Activated T-helper 2 cell treated with anti-CD3 and anti-CD28 coated beads, Interferon-gamma antibody, Interleukin-2, Interleukin-4, amounts not matched to agents 10 μg/mL and 5 μg/mL and 100 μg/mL, durations not matched to agents 14 hours and 24 hours and 36 hours (primary cell): ENCODE data around the gene POP7. TPM values are rescaled to one million over a fixed set of nuclear protein-coding genes. Genes with fewer than 3 reads are reported as not detected.
"Not testable (repeated sequence)": the region's sequence is repeated elsewhere in the genome, so short reads cannot be mapped to it uniquely, and the experiment has no call there.

ENCODE experiments used
- DNase-seq: peaks from one replicate; pipeline ENCODE4 v3.0.0; 2021; ENCODE audit warnings: low spot score
- H3K27ac Mint-ChIP-seq: one replicate; pipeline ENCODE4 v1.8.0; 2021; ENCODE audit warnings: mixed read lengths
- H3K27me3 Mint-ChIP-seq: one replicate; pipeline ENCODE4 v1.8.0; 2021; ENCODE audit warnings: low read depth, mixed read lengths
- H3K36me3 Mint-ChIP-seq: one replicate; pipeline ENCODE4 v1.8.0; 2021; ENCODE audit warnings: low read depth, mixed read lengths
- H3K4me1 Mint-ChIP-seq: one replicate; pipeline ENCODE4 v1.8.0; 2021; ENCODE audit warnings: low read depth, mixed read lengths
- H3K4me3 Mint-ChIP-seq: one replicate; pipeline ENCODE4 v1.8.0; 2021; ENCODE audit warnings: low read depth, mild to moderate bottlenecking, moderate library complexity, mixed read lengths
- H3K9me3 Mint-ChIP-seq: one replicate; pipeline ENCODE4 v1.8.0; 2021; ENCODE audit warnings: mixed read lengths
- intact Hi-C: fragments of 100-400 bp; cut with micrococcal nuclease; formaldehyde crosslinking; loops from one replicate; pipeline ENCODE4 v1.15.1; 2023
- total RNA-seq: library from RNA; stranded (reverse); gene quantifications from 2 replicates; pipeline ENCODE4 v1.2.3, GENCODE V29; 2022

The POP7 gene
- total RNA-seq, result 67.6 and 68.7 TPM in 2 replicates

- Mint-ChIP-seq H3K9me3 (no peaks in the 10 kb centered on the region), H3K4me3 (peak within 1 kb of the TSS; percentile 99), H3K27ac (peak within 1 kb of the TSS; percentile 97), H3K27me3 (peaks cover 6% of the 10 kb centered on the region), H3K4me1 (peaks cover 6% of the 10 kb centered on the region), H3K36me3 (peaks cover 21% of the 10 kb centered on the region)
- intact Hi-C loops, result loop anchor here (1.0 to 5.0 kb wide), 6 partner anchors 12 to 146 kb away; partner anchors contain the start of genes GIGYF1, GNB2, MOSPD3 and SLC12A9
- peak; percentile 98 for DNase-seq
Measured at GRCh38 chr7:100705753-100706671, at the start of gene POP7. TSS of gene POP7 (plus strand) at chr7:100706121. CDS start at chr7:100706831, 710 bp downstream.

DNA sequence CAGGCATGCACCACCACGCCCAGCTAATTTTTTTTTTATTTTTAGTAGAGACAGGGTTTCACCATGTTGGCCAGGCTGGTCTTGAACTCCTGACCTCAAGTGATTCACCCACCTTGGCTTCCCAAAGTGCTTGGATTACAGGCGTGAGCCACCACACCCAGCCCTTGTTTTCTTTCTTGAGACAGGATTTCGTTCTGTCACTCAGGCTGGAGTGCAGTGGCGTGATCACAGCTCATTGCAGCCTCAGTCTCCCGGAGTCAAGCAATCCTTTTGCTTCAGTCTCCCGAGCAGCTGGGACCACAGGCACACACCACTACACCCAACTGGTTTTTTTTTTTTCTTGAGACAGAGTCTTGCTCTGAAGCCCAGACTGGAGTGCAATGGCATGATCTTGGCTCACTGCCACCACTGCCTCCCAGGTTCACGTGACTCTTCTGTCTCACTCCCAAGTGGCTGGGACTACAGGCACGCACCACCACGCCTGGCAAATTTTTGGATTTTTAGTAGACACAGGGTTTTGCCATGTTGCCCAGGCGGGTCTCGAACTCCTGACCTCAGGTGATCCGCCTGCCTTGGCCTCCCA lies 43.6 kb upstream of the POP7 start:
- H3K27ac Mint-ChIP-seq, intact Hi-C loops, H3K27me3 Mint-ChIP-seq, H3K4me3 Mint-ChIP-seq, H3K4me1 Mint-ChIP-seq, H3K36me3 Mint-ChIP-seq, H3K9me3 Mint-ChIP-seq, DNase-seq: not testable (repeated sequence)

DNA sequence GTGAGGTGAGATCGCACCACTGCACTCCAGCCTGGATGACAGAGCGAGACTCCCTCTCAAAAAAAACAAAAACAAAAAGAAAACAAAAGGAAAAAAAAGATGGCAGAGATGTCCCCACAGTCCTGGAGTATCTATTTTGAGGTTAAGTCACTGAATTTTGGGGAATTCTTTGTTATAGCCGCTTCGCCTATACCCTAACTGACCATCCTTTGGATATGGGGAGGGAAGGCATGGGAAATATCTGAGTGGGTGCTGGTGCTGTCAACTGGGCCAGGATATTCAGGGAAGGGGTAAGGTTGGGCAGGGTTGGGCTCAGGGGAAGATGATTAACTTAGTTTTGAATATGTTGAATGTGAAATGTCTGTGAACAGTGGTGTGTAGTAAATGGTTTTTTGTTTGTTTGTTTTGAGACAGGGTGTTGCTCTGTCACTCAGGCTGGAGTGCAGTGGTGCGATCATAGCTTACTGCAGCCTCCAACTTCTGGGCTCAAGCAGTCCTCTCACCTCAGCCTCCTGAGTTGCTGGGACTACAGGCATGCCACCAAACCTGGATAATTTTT lies 40.7 kb upstream of the POP7 start:
- peaks cover 11% of the 10 kb centered on the region for H3K27me3 Mint-ChIP-seq
- DNase-seq, result no peak
- no peaks in the 10 kb centered on the region for H3K9me3 Mint-ChIP-seq
- H3K36me3 Mint-ChIP-seq, result no peaks in the 10 kb centered on the region
- no peak overlapping the region for H3K4me3 Mint-ChIP-seq
- H3K4me1 Mint-ChIP-seq, result no peaks in the 10 kb centered on the region
- intact Hi-C loops, result no loop called here
- no peak overlapping the region for H3K27ac Mint-ChIP-seq

DNA sequence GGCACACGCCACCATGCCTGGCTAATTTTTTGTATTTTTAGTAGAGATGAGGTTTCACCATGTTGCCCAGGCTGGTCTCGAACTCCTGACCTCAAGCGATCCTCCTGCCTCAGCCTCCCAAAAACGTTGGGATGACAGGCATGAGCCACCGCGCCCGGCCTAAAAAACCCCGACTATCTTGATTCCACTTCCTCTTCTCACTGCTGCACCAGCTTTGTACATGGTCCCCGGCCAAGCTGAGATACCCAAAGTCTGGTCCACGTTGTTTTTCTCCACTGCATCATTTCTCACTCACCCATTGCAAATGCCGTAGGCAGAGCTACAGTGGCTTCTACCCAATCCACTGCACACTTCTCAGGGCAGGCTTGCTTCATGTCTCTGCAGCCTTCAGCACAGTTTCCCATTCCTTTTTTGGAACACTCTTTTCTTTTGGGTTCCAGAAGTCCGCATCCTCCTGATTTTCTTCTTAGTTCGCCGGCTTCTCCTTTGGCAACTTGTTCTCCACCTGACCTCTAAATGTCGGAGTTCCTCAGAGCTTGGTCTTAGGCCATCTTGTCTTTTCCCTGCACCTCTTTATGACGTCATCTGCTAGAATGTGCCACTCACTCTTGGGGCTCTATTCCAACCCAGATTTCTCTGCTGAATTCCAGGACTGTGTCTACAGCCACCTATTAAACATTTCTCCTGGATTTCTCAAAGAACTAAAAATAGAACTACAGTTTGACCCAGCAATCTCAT lies 38.4 kb upstream of the POP7 start:
- H3K4me1 Mint-ChIP-seq, result no peaks in the 10 kb centered on the region
- intact Hi-C loops, result no loop called here
- no peaks in the 10 kb centered on the region for H3K9me3 Mint-ChIP-seq
- H3K4me3 Mint-ChIP-seq, result no peak overlapping the region
- no peaks in the 10 kb centered on the region for H3K36me3 Mint-ChIP-seq
- H3K27me3 Mint-ChIP-seq, result peaks cover 18% of the 10 kb centered on the region
- DNase-seq, result no peak
- no peak overlapping the region for H3K27ac Mint-ChIP-seq

DNA sequence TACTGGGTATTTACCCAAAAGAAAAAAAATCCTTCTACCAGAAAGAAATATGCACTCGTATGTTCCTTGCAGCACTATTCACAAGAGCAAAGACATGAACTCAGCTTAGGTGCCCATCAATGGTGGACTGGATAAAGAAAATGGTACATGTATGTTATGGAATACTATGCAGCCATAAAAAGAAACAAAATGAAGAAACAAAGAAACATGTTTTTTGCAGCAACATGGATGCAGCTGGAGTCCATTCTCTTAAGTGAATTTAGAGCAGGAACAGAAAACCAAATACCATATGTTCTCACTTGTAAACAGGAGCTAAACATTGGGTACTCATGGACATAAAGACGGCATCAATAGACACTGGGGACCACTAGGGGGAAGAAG lies 37.9 kb upstream of the POP7 start:
- no peaks in the 10 kb centered on the region for H3K9me3 Mint-ChIP-seq
- no peak overlapping the region for H3K27ac Mint-ChIP-seq
- no peaks in the 10 kb centered on the region for H3K36me3 Mint-ChIP-seq
- no peak for DNase-seq
- intact Hi-C loops, result no loop called here
- H3K4me3 Mint-ChIP-seq, result no peak overlapping the region
- peaks cover 18% of the 10 kb centered on the region for H3K27me3 Mint-ChIP-seq
- H3K4me1 Mint-ChIP-seq, result no peaks in the 10 kb centered on the region

GRCh38 chr7:100669106-100669505 lies 36.8 kb upstream of the POP7 start:
- H3K4me1 Mint-ChIP-seq, H3K9me3 Mint-ChIP-seq, H3K36me3 Mint-ChIP-seq, intact Hi-C loops, H3K27ac Mint-ChIP-seq, DNase-seq, H3K4me3 Mint-ChIP-seq: not testable (repeated sequence)
- H3K27me3 Mint-ChIP-seq, result peaks cover 18% of the 10 kb centered on the region

DNA sequence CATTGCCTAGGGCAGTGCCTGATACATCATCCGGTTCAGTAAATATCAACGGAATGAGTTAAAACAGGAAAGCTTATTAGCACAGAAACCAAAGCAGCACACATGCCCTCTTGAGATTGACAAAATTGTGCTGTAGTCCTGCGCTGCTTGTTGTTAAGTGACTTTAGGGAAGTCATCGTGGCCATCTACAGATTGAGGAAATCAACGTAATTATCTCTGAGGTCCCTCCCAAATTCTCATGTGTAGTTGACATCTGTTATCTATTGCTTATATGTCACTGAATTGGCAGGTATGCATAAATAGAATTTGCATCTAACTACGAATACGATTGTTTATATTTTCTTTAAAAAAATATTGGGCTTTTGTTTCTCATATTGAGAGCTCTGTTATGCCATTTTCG lies 35.8 kb upstream of the POP7 start:
- intact Hi-C loops, result loop anchor here (10.0 kb wide), 2 partner anchors 125 to 195 kb away; partner anchors contain the start of gene TSC22D4
- Mint-ChIP-seq H3K27me3 (peaks cover 18% of the 10 kb centered on the region), H3K27ac (no peak overlapping the region), H3K36me3 (peaks cover 3% of the 10 kb centered on the region), H3K4me1 (no peaks in the 10 kb centered on the region), H3K9me3 (no peaks in the 10 kb centered on the region), H3K4me3 (no peak overlapping the region)
- DNase-seq, result no peak

DNA sequence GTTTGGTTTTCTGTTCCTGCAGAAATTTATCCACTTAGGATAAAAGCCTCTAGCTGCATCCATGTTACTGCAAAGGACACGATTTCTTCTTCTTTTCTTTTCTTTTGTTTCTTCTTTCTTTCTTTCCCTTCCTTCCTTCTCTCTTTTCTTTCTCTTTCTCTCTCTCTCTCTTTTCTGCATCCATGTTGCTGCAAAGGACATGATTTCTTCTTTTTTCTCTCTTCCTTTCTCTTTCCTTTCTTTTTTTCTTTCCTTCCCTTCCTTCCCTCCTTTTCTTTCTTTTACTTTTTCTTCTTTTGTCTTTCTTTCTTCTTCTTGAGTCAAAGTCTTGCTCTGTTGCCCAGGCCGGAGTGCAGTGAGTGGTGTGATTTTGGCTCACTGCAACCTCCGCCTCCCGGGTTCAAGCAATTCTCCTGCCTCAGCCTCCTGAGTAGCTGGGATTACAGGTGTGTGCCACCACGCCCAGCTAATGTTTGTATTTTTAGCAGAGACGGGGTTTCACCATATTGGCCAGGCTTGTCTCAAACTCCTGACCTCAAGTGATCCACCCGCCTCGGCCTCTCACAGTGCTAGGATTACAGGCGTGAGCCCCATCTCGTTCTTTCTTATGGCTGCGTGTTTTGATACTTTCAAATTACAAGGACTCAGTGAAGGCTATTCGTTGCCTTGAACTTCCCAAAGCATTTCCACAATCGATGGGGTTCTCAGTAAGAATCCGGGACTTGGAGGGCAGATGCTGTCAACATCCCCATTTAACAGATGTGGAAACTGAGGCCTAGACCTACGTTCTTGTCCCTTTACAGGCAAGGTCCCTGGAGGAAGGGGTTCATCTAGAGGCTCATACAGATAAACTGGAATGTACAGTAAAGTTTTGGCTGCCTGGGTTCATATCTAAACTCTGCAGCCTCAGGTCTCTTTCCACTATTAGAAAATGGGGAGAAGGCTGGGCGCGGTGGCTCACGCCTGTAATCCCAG lies 34.3 kb upstream of the POP7 start:
- Mint-ChIP-seq H3K4me1 (peaks cover 3% of the 10 kb centered on the region), H3K36me3 (peaks cover 3% of the 10 kb centered on the region), H3K4me3 (no peak overlapping the region), H3K9me3 (no peaks in the 10 kb centered on the region), H3K27me3 (peaks cover 16% of the 10 kb centered on the region), H3K27ac (no peak overlapping the region)
- intact Hi-C loops, result loop anchor here (2.0 to 10.0 kb wide), 3 partner anchors 15 to 197 kb away; partner anchors contain the start of genes ACTL6B and TSC22D4
- no peak for DNase-seq

DNA sequence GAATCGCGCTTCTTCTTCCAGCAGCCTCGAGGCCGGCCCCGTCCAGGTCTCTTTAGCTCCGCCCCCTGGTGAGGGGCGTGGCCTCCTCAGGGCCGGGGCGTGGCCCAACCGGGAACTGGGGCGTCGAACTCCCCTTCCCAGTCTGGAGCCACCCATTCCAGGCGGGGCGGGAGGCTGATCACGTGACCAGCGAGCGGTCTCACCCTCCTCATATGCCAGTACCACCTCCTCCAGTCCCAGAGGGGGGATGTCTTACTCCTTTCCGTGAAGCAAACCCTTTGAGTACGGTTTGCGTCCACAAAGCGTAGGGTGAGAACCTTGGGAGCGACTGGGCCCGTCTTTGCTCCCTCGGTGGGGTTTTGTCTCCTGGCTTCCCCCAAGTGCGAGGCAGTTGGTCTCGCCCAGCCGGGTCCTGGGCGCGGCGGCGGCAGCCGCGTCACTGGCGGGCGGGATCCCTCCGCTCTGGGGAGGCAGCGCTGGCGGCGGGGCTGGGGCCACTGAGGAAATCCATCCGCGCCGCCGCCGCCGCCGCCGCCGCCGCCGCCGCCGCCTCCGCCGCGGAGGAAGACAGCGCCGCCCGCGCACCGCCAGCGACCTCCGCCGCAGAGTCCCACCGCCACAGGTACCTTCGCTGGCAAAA lies 32.5 kb upstream of the POP7 start, which contains the start of gene GNB2:
Gene GNB2, plus strand, starts transcription at position 439 of the 640 bp plus-strand sequence. CDS start 2,526 bp downstream, outside the sequence.
- peak within 1 kb of the TSS; percentile 95 for H3K27ac Mint-ChIP-seq
- peaks cover 6% of the 10 kb centered on the region for H3K4me1 Mint-ChIP-seq
- H3K9me3 Mint-ChIP-seq, result no peaks in the 10 kb centered on the region
- H3K36me3 Mint-ChIP-seq, result peaks cover 13% of the 10 kb centered on the region
- intact Hi-C loops, result loop anchor here (1.0 to 10.0 kb wide), 9 partner anchors 17 to 244 kb away; partner anchors contain the start of genes ACTL6B, GIGYF1, MEPCE and MOSPD3
- peak within 1 kb of the TSS; percentile 94 for H3K4me3 Mint-ChIP-seq
- peak; percentile 99 for DNase-seq
- peaks cover 12% of the 10 kb centered on the region for H3K27me3 Mint-ChIP-seq

DNA sequence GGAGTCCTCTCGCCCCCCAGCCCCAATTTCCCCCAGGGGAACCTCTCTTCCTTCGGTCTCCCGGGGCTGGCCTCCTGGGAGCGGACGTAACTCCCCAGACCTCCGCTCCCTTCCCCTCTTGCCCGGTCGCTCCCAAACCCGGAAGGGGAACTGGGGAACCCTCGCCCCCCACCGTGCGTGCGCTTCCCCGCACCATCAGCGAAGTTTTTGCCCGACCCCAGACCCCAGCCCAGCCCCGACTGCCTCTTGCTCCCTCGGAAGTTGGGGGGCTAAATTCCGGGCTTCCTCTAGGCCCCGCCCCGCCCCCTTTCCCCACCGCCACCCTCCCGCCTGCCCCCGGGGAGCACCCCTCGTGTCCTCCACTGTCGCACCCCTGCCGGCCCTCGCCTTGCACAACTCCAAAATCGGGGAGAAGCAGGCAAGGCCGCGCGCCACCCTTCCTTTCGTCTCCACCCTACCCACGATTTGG lies 31.9 kb upstream of the POP7 start:
- Mint-ChIP-seq H3K27me3 (peaks cover 12% of the 10 kb centered on the region), H3K4me1 (peaks cover 6% of the 10 kb centered on the region)

More for the DNA sequence above, 31.9 kb upstream of the POP7 start:
- Mint-ChIP-seq H3K27ac (peak overlapping the region; percentile 91), H3K9me3 (no peaks in the 10 kb centered on the region), H3K36me3 (peaks cover 15% of the 10 kb centered on the region), H3K4me3 (peak overlapping the region; percentile 94)
- intact Hi-C loops, result loop anchor here (1.0 to 10.0 kb wide), 9 partner anchors 17 to 245 kb away; partner anchors contain the start of genes ACTL6B, GIGYF1, MEPCE and MOSPD3
- no peak for DNase-seq
